Left ventricle myocardium inferior (tissue), 1 donor: Measurements from ENCODE around the gene PKP4. TPM values are rescaled to one million over a fixed set of nuclear protein-coding genes. Genes with fewer than 3 reads are reported as not detected.

Experiments
- DNase-seq: peaks from one replicate; pipeline ENCODE4 v3.0.0-alpha.2; 2020
- H3K27ac ChIP-seq: fragments of 200-600 bp; replicated peaks from 2 replicates; pipeline ENCODE4 v1.8.0; 2021
- H3K27me3 ChIP-seq: fragments of 200-600 bp; 2 replicates; pipeline ENCODE4 v1.8.0; 2021; ENCODE audit warnings: low read depth
- H3K36me3 ChIP-seq: fragments of 200-600 bp; 2 replicates; pipeline ENCODE4 v1.8.0; 2021
- H3K4me1 ChIP-seq: fragments of 200-600 bp; 2 replicates; pipeline ENCODE4 v1.8.0; 2021
- H3K4me3 ChIP-seq: fragments of 200-600 bp; 2 replicates; pipeline ENCODE4 v1.8.0; 2021; ENCODE audit warnings: mild to moderate bottlenecking, moderate library complexity
- H3K9me3 ChIP-seq: fragments of 200-600 bp; replicated peaks from 2 replicates; pipeline ENCODE4 v1.8.0; 2021
- CTCF ChIP-seq: fragments of 200-600 bp; IDR thresholded peaks from 2 replicates; pipeline ENCODE4 v1.8.0; 2021; ENCODE audit warnings: antibody characterized with exemption, mild to moderate bottlenecking, borderline replicate concordance
- intact Hi-C: fragments of 100-400 bp; cut with micrococcal nuclease; formaldehyde crosslinking; loops from one replicate; pipeline ENCODE4 v1.11.0; 2022
- total RNA-seq: library from RNA; stranded (reverse); fragmentation: NEBNext Ultra II Directional; extraction: Animal tissue kit (Norgen Biotek cat#: 25700); gene quantifications from one replicate; pipeline ENCODE4 v1.2.1, GENCODE V29; 2021
- donor health status: DM: no; HTN: yes; CAD: no; lungs with severe emphysema.

Gene PKP4
- total RNA-seq, 1 donor from 2014 or later, result 47.6 TPM

GRCh38 chr2:158561054-158561453 is 104.3 kb downstream of the PKP4 start:
- H3K27ac ChIP-seq, result no peak overlapping the region
- intact Hi-C loops, result no loop called here
- TF ChIP-seq CTCF, result no peak
- DNase-seq, result no peak
- peaks cover under 1% of the 10 kb centered on the region for H3K4me1 ChIP-seq
- no peaks in the 10 kb centered on the region for H3K9me3 ChIP-seq
- H3K36me3 ChIP-seq, result no peaks in the 10 kb centered on the region
- no peak overlapping the region for H3K4me3 ChIP-seq
- no peaks in the 10 kb centered on the region for H3K27me3 ChIP-seq

- no peak for TF ChIP-seq CTCF
- Histone ChIP-seq H3K4me1 (no peaks in the 10 kb centered on the region), H3K27me3 (no peaks in the 10 kb centered on the region), H3K27ac (no peak overlapping the region), H3K4me3 (no peak overlapping the region), H3K9me3 (peaks cover 7% of the 10 kb centered on the region), H3K36me3 (peaks cover 4% of the 10 kb centered on the region)
- no peak for DNase-seq
- intact Hi-C loops, result no loop called here
Measured at GRCh38 chr2:158567208-158567607, 110.5 kb downstream of the PKP4 start.

GRCh38 chr2:158569284-158569683 is 112.5 kb downstream of the PKP4 start:
- intact Hi-C loops, result no loop called here
- TF ChIP-seq CTCF, result no peak
- DNase-seq, result no peak

GRCh38 chr2:158570869-158571268 is 114.1 kb downstream of the PKP4 start:
- intact Hi-C loops, result no loop called here
- peaks cover 13% of the 10 kb centered on the region for H3K9me3 ChIP-seq
- no peaks in the 10 kb centered on the region for H3K27me3 ChIP-seq
- peaks cover 15% of the 10 kb centered on the region for H3K4me1 ChIP-seq
- H3K27ac ChIP-seq, result no peak overlapping the region
- no peak for TF ChIP-seq CTCF
- H3K36me3 ChIP-seq, result peaks cover 4% of the 10 kb centered on the region
- no peak for DNase-seq
- H3K4me3 ChIP-seq, result no peak overlapping the region

More at GRCh38 chr2:158569284-158569683, 112.5 kb downstream of the PKP4 start:
- Histone ChIP-seq H3K36me3 (peaks cover 4% of the 10 kb centered on the region), H3K27me3 (no peaks in the 10 kb centered on the region), H3K4me3 (no peak overlapping the region), H3K27ac (no peak overlapping the region), H3K9me3 (peaks cover 13% of the 10 kb centered on the region), H3K4me1 (peaks cover 1% of the 10 kb centered on the region)

GRCh38 chr2:158573739-158574138 is 117.0 kb downstream of the PKP4 start:
- Histone ChIP-seq H3K27me3 (no peaks in the 10 kb centered on the region), H3K27ac (no peak overlapping the region), H3K36me3 (peaks cover 4% of the 10 kb centered on the region), H3K4me1 (peaks cover 15% of the 10 kb centered on the region), H3K9me3 (peaks cover 13% of the 10 kb centered on the region), H3K4me3 (no peak overlapping the region)
- intact Hi-C loops, result no loop called here
- TF ChIP-seq CTCF, result peak; percentile 35
- DNase-seq, result no peak
